22Rv1 (cell line): ENCODE measurements around the gene C6orf15.

ENCODE experiments used
- ZFX ChIP-seq: fragments of 450-650 bp; IDR thresholded peaks from 2 replicates; pipeline ENCODE4 v1.6.1; 2017; ENCODE audit warnings: antibody characterized with exemption, borderline replicate concordance
- TF ChIP-seq, protein P1 (sequence below): fragments of 450-650 bp; IDR thresholded peaks from 2 replicates; pipeline ENCODE4 v1.5.1; 2017; ENCODE audit warnings: mild to moderate bottlenecking

DNA sequence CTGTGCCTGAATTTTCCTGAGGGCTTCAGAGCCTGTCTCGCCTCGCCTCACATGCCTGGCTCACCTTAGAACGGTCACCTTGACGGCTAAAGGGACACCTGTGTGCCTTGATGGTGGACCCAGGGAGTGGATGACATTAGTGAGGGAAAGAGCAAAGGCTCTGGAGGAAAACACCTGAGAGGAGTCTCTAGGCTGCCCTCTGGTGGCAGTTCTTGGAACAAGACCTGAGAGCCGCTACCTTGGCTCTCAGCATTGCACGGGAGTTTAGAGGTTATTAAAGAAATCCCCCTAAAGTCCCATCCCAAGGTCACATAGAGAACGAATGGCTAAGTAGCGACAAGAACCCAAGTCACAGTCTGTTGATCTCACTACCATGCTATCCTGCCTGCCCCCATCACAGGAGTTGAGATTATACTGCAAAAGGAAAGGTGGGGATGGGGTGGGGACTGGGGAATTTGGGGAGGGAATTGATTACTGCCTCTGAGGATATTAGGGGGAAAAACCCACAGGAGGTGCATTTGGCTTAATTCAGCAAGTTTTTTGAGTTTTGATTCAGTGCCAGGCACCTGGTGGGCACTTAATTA, 15.8 kb upstream of the C6orf15 start:
- TF ChIP-seq, protein P1, sequence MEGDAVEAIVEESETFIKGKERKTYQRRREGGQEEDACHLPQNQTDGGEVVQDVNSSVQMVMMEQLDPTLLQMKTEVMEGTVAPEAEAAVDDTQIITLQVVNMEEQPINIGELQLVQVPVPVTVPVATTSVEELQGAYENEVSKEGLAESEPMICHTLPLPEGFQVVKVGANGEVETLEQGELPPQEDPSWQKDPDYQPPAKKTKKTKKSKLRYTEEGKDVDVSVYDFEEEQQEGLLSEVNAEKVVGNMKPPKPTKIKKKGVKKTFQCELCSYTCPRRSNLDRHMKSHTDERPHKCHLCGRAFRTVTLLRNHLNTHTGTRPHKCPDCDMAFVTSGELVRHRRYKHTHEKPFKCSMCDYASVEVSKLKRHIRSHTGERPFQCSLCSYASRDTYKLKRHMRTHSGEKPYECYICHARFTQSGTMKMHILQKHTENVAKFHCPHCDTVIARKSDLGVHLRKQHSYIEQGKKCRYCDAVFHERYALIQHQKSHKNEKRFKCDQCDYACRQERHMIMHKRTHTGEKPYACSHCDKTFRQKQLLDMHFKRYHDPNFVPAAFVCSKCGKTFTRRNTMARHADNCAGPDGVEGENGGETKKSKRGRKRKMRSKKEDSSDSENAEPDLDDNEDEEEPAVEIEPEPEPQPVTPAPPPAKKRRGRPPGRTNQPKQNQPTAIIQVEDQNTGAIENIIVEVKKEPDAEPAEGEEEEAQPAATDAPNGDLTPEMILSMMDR, result peak; percentile 94
- TF ChIP-seq ZFX, result no peak
